Endometrial microvascular endothelial cells (primary cell): ENCODE measurements around the gene RASGEF1B. TPM values are rescaled to one million over a fixed set of nuclear protein-coding genes. Genes with fewer than 3 reads are reported as not detected.

Source experiments
- in situ Hi-C: cut with HindIII; loops from 2 replicates; pipeline ENCODE4 v1.10.0; 2017; ENCODE audit warnings: low sequenced_read_pairs, low pct_unique_long_range_greater_than_20kb; ENCODE audit errors: inconsistent ontology term
- total RNA-seq: library from RNA; depleted of rRNA; stranded (reverse); fragments of >200 nt; gene quantifications from one replicate; pipeline ENCODE4 v1.2.3, GENCODE V29; 2015; ENCODE audit errors: inconsistent ontology term

Gene RASGEF1B
- total RNA-seq, result not detected

- in situ Hi-C loops, result no loop called here
Observed at GRCh38 chr4:81471588-81472280, at the start of gene RASGEF1B. TSS of gene RASGEF1B (minus strand) at chr4:81471907. CDS start at chr4:81459508, 12,399 bp downstream.

- in situ Hi-C loops, result no loop called here
Observed at GRCh38 chr4:81519856-81520255, 48.1 kb upstream of the RASGEF1B start.

GRCh38 chr4:81519427-81519773, 47.7 kb upstream of the RASGEF1B start:
- in situ Hi-C loops, result no loop called here

DNA sequence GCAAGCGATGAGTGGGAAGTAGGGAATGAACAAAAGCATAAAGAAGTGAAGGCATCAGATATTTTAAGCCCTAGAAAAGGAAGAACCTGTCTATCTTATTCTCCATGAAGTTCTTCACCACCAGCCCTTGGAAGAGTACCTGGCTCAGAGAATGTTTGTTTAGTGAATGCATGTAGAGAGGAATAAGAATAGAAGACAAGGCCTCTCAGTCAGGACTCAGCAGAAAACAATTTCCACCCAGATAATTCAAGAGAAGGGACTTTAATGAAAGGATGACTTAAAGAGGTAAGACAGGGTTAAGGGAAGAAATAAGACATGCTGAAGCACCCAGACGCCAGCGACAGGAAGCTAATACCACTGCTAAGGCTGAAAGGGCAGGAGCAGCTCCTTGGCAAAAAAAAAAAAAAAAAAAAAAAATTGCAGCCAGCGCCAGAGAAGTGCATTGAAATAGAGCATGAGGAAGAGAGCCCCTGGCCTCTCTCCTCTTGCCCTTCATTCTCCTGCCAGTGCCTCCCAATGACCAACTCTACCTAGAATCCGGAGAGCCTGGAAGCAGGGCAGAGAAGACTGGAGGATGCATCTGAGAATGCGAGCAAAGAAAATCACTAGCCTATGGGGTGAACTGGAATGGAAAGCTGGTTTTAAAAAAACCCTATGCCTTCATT, 47.2 kb upstream of the RASGEF1B start:
- in situ Hi-C loops, result no loop called here

DNA sequence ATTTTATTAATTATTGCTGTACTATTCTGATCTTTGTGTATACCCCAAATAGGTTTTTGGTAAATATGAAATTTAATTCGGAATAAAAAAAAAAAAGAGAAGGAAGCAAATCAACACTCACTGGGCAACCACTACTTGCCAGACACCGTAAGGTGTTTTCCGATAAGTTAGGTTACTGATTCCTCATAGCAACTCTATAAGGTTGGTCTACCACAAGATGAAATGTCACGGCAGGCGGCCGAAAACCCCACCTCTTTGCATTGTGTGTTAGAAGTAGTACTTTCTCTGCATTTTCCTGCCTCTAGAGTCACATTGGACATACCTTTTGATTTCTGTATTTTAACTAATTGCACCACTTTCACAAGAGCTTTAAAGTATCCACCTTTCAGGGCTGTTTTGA, 44.5 kb upstream of the RASGEF1B start:
- in situ Hi-C loops, result no loop called here

DNA sequence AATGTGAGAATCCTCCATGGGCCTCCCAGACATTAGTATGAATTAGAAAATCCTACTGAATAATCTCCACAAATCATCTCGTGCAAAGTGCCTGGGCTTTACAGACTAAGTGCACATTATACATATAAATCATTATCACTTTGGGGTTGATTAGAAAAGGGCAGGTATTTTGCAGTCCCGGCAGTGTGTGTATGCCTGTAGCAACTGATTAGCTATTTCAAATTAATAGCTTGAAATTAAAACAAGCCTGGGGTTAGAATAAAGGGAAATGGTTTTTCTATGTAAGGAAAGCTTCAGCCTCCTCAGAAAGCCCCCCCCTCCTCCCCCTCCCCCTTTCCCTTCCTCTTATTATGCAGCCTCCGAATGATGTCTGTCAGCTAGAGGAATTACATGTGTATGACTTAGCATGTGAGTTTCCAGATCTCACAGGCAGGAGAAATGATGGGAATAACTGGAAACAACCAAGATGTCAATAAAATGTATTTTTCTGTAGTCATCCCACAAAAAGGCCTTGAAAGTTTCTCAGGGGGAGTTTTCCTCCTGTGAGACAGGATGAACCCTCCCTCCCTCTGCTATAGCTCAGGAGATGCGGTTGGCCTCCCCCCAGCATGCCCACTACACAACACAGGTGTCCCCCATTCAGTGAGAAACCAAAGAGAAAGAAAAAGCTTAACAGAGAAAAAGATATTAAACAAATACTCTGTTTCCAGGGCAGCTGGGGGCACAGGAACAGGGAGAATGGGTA, 41.2 kb upstream of the RASGEF1B start:
- in situ Hi-C loops, result no loop called here

DNA sequence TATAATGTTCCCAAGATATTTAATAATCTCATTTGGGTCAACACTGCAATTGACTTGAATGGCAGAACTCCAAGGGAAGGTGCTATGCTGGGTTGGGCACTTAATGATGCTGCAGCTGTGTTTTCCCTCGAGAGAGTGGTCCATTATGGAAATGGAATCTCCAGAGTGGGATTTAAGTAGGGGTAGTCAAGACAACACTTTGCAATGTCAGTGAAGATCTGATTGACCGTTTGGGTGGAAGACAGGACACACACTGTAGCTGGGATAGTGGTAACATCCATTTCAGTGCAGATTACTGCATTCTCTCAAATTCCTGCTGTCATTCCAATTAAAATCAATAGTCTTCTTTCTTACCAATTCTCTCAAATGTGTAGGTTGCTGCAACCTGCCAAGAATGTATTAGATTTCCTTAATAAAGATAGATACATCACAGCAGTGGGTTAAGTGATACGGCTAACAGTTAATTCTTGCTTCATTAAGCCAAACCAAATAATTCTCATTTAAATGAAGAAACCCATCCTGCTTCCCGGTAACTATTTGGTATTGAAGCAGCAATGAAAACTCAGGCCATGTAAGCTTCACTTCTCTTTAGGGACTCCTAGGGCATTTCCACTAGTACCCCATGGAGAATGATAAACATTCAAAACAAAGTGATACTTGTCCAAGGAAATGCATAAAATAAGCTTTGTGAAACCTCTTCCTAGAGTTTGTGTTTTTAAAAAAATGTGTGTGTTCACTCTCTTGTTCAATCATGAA, 40.5 kb upstream of the RASGEF1B start:
- in situ Hi-C loops, result no loop called here

DNA sequence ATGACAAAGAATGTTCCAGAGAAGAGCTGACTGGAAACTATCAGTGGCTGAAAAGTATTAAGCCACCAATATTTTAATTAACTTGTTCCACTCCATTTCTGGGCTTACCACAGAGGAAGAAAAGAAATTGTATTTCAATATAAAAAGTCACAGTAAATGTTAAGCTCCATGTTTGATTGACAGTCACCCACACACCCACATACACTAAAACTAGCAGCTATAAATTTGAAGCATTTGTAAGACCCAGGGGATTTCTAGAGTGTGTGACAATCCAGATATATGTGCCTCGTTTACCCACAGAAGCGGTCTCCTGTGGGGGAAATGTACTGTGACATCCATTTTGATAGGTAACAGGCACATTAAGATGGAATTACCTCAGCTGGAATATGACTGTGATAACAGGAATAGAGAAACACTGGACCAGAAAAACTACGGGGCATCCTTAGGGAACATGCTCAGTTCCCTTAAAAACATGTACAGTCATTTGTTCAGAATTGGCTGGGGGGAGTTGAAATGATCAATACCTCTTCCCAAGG, 39.0 kb upstream of the RASGEF1B start:
- in situ Hi-C loops, result no loop called here

- in situ Hi-C loops, result no loop called here
Observed at GRCh38 chr4:81509822-81510221, 38.1 kb upstream of the RASGEF1B start.

- in situ Hi-C loops, result no loop called here
Observed at GRCh38 chr4:81509191-81509590, 37.5 kb upstream of the RASGEF1B start.

GRCh38 chr4:81508411-81509185, 36.9 kb upstream of the RASGEF1B start:
- in situ Hi-C loops, result no loop called here

DNA sequence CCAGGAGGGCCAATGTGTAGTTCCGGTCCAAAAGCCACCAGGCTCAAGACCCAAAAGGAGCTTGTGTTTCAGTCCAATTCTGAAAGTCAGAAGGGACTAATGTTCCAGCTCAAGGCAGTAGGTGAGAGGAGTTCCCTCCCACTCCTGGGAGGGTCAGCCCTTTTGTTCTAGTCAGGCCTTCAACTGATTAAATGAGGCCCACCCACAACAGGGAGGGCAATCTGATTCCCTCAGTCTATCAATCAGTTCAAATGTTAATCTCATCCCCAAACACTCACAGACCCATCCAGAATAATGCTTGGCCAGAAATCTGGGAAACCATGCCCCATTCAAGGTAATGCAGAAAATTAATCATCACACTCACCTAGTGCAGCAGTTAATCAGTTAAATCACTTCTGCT, 35.8 kb upstream of the RASGEF1B start:
- in situ Hi-C loops, result no loop called here

DNA sequence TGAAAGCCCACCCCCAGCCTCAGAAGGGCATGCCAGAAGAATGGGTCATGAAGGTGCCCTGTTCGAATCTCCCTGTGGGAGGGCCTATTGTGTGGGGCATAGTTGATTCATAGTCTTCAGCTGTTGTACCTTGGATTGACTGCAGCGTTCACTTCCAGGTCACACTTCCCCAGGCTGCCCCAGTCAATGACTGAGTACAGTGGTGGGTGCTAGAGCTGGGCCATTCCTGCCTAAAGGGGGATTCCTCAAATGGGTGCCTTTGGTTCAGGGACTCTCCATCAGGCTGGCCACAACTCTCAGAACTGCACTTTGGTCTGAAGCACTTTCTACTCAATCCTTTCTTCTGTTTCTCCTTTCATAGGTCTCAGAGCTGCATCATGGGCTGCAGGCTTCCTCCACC, 35.0 kb upstream of the RASGEF1B start:
- in situ Hi-C loops, result no loop called here

DNA sequence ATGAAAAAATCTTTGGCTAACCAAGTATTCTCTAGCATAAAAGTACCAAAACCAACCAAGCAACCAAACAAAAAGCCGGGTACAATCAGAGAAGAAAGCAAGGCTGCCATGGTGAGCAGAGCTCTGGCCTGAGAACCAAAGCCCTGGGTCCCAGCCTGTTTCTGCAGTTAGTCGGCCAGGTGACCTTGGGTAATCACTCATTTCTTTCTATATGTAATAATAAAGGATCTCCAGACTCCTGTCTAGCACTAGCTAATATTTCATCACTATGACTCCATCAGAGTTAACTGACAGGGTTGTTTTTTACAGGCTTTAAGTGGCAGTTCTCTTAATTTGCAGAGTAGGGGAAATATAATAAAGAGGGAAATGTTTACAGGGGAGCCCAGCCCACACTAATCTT, 34.0 kb upstream of the RASGEF1B start:
- in situ Hi-C loops, result no loop called here

DNA sequence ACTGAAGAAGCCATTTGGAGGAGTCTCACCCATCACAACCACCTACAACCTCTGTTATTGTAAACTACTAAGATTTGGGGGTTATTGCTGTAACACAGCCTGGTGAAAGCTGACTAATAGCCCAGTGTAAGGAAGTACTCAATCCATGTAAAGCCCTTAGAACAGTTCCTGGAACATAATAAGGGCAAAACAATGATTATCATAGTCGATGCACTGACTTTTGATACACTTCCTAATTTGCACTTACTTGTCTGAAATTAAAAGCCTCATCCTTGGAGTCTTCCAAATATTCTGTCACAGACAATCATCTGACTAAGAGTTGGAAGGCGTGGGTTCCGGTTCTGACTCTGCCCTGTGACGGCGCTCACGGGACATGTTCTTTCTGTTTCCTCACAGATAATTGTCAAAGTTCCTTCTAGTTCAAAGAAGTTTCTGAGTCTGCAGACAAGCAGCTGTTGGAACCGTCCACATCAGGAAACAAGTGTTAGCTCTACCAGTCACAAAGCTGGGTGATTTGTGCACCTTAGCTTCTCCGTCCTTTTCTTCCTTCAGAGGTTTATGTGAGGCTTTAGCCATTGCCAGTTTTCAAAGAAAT, 33.4 kb upstream of the RASGEF1B start:
- in situ Hi-C loops, result no loop called here

GRCh38 chr4:81504112-81505003, 32.7 kb upstream of the RASGEF1B start:
- in situ Hi-C loops, result no loop called here

GRCh38 chr4:81503586-81503985, 31.9 kb upstream of the RASGEF1B start:
- in situ Hi-C loops, result no loop called here
